Keratinocyte (primary cell): ENCODE results near the gene METTL22. TPM values are rescaled to one million over a fixed set of nuclear protein-coding genes. Genes with fewer than 3 reads are reported as not detected.

Experiments
- DNase-seq: peaks from one replicate; pipeline ENCODE4 v3.0.0-alpha.2; 2011; ENCODE audit warnings: low read depth, missing footprints, low spot score
- FAIRE-seq: peaks from 2 replicates; lab custom pipeline; 2011; peaks lifted over from hg19 to GRCh38; lab: Jason Lieb, UNC
- H2AFZ ChIP-seq: 2 replicates; pipeline ENCODE4 v1.6.0; 2012; ENCODE audit warnings: low read length, control low read depth, inconsistent platforms; ENCODE audit not compliant: control insufficient read depth
- H3K27ac ChIP-seq: 2 replicates; pipeline ENCODE4 v1.5.1; 2011; ENCODE audit warnings: low read length; ENCODE audit not compliant: control insufficient read depth, insufficient read depth
- H3K27me3 ChIP-seq: 3 replicates; pipeline ENCODE4 v1.6.0; 2011; ENCODE audit warnings: low read length; ENCODE audit not compliant: control insufficient read depth, insufficient read depth; ENCODE audit errors: extremely low read depth
- H3K36me3 ChIP-seq, 2 experiments: 2 replicates in 1 of 2; 3 replicates in 1 of 2; pipeline ENCODE4 v1.5.1; 2011; ENCODE audit warnings: low read length in 2 of 2, mild to moderate bottlenecking in 1 of 2; ENCODE audit not compliant: control insufficient read depth in 2 of 2, insufficient read depth in 2 of 2; ENCODE audit errors: extremely low read depth in 1 of 2
- H3K4me1 ChIP-seq: 3 replicates; pipeline ENCODE4 v1.5.1; 2011; ENCODE audit warnings: low read length; ENCODE audit not compliant: control insufficient read depth, insufficient read depth; ENCODE audit errors: extremely low read depth
- H3K4me2 ChIP-seq: 3 replicates; pipeline ENCODE4 v1.6.0; 2011; ENCODE audit warnings: low read depth, low read length; ENCODE audit not compliant: control insufficient read depth, insufficient read depth; ENCODE audit errors: extremely low read depth
- H3K4me3 ChIP-seq, 3 experiments: fragments of 200-600 bp in 1 of 3; sonication (generic) in 1 of 3; 2 replicates in 2 of 3; 3 replicates in 1 of 3; pipeline ENCODE4 v1.5.1; 2011 to 2016; ENCODE audit warnings: low read length in 3 of 3, mild to moderate bottlenecking in 3 of 3, control low read depth in 2 of 3, inconsistent platforms in 1 of 3, low read depth in 1 of 3, mixed read lengths in 1 of 3, mixed run types in 1 of 3, moderate library complexity in 1 of 3; ENCODE audit not compliant: control insufficient read depth in 2 of 3, insufficient read depth in 2 of 3; ENCODE audit errors: extremely low read depth in 1 of 3
- H3K79me2 ChIP-seq: 2 replicates; pipeline ENCODE4 v1.6.0; 2012; ENCODE audit warnings: low read length; ENCODE audit not compliant: control insufficient read depth, insufficient read depth
- H3K9ac ChIP-seq: 3 replicates; pipeline ENCODE4 v1.6.0; 2011; ENCODE audit warnings: low read length; ENCODE audit not compliant: control insufficient read depth, insufficient read depth; ENCODE audit errors: extremely low read depth
- H3K9me1 ChIP-seq: 3 replicates; pipeline ENCODE4 v1.6.0; 2011; ENCODE audit warnings: low read length; ENCODE audit not compliant: control insufficient read depth, insufficient read depth; ENCODE audit errors: extremely low read depth
- H3K9me3 ChIP-seq: 2 replicates; pipeline ENCODE4 v1.5.1; 2012; ENCODE audit warnings: low read depth, low read length; ENCODE audit not compliant: control insufficient read depth
- H4K20me1 ChIP-seq: 3 replicates; pipeline ENCODE4 v1.6.0; 2011; ENCODE audit warnings: low read length; ENCODE audit not compliant: control insufficient read depth, insufficient read depth; ENCODE audit errors: extremely low read depth
- CTCF ChIP-seq, 3 experiments: IDR thresholded peaks in 1 of 3; conservative IDR thresholded peaks in 1 of 3; optimal IDR thresholded peaks in 1 of 3; 2 replicates in 2 of 3; 3 replicates in 1 of 3; pipeline versions ENCODE3 to v1.5.1; 2011; ENCODE audit warnings: low read length in 3 of 3, mild to moderate bottlenecking in 3 of 3, moderate library complexity in 2 of 3, control low read depth in 1 of 3, inconsistent platforms in 1 of 3; ENCODE audit not compliant: insufficient read depth in 2 of 3; ENCODE audit errors: extremely low read depth in 1 of 3
- EZH2 ChIP-seq: IDR thresholded peaks from one replicate; pipeline ENCODE4 v1.6.1; 2012; ENCODE audit warnings: inconsistent platforms, mild to moderate bottlenecking, low read length, moderate library complexity
- dilution Hi-C: fragments of 300-500 bp; cut with MboI; formaldehyde crosslinking; loops from one replicate; pipeline ENCODE4 v1.7.0; 2020; ENCODE audit warnings: low sequenced_read_pairs; ENCODE audit not compliant: extremely low pct_ligation_motif_present
- polyA plus RNA-seq, 5 experiments: library from polyadenylated mRNA; depleted of rRNA in 3 of 5; stranded (reverse) in 3 of 5; stranded (forward) in 1 of 5; unstranded in 1 of 5; fragments of >200 nt; gene quantifications; 1 replicate in 1 of 5; 2 replicates in 3 of 5; 3 replicates in 1 of 5; pipeline versions ENCODE4 v1.2.1 to v1.2.3, GENCODE V29; 2011 to 2012; ENCODE audit warnings: missing spikeins in 2 of 5, low read depth in 1 of 5, low replicate concordance in 1 of 5

METTL22 gene
- polyA plus RNA-seq, 1 donor (not counting 4 experiments of a cell fraction or from before 2014, with no cell fraction given), result 31.1 TPM

- TF ChIP-seq EZH2, result no peak
- no peak for TF ChIP-seq CTCF (optimal IDR thresholded peaks at IDR 0.05 in 1 of 3, IDR thresholded peaks at IDR 0.05 in 1 of 3, conservative IDR thresholded peaks at IDR 0.05 in 1 of 3; ENCODE audit: extremely low read depth in 1 of 3, insufficient read depth in 2 of 3, low read length in 3 of 3)
- no peaks in the 10 kb centered on the region for H4K20me1 ChIP-seq
- H3K9me3 ChIP-seq, result no peaks in the 10 kb centered on the region
- H3K27ac ChIP-seq, result no peak overlapping the region
- no peaks in the 10 kb centered on the region for H3K36me3 ChIP-seq
- H3K4me2 ChIP-seq, result no peak overlapping the region
- no peaks in the 10 kb centered on the region for H3K79me2 ChIP-seq
- H3K9ac ChIP-seq, result no peak overlapping the region
- DNase-seq (no peak), FAIRE-seq (no peak)
- H3K4me1 ChIP-seq, result peaks cover 15% of the 10 kb centered on the region
- no peak overlapping the region for H3K4me3 ChIP-seq
- no peaks in the 10 kb centered on the region for H3K27me3 ChIP-seq
- no peak overlapping the region for H2AFZ ChIP-seq
- dilution Hi-C loops, result no loop called here
- no peaks in the 10 kb centered on the region for H3K9me1 ChIP-seq
Observed at GRCh38 chr16:8614435-8615029, 7.0 kb upstream of the METTL22 start.

- Histone ChIP-seq H3K27ac (peak overlapping the region; percentile 99), H3K4me3 (no peak overlapping the region), H2AFZ (peak overlapping the region; percentile 68), H3K27me3 (no peaks in the 10 kb centered on the region), H3K4me2 (peak overlapping the region; percentile 85), H3K9me3 (no peaks in the 10 kb centered on the region), H3K79me2 (peaks cover 31% of the 10 kb centered on the region), H3K9ac (peak overlapping the region; percentile 100), H3K9me1 (no peaks in the 10 kb centered on the region), H3K4me1 (peaks cover 36% of the 10 kb centered on the region), H3K36me3 (peaks cover 0 to 9% of the 10 kb centered on the region in 2 experiments), H4K20me1 (peaks cover 3% of the 10 kb centered on the region)
- no peak for DNase-seq
- no peak for FAIRE-seq
- dilution Hi-C loops, result no loop called here
- no peak for TF ChIP-seq EZH2
- no peak for TF ChIP-seq CTCF (optimal IDR thresholded peaks at IDR 0.05 in 1 of 3, IDR thresholded peaks at IDR 0.05 in 1 of 3, conservative IDR thresholded peaks at IDR 0.05 in 1 of 3; ENCODE audit: extremely low read depth in 1 of 3, insufficient read depth in 2 of 3, low read length in 3 of 3)
Observed at GRCh38 chr16:8619671-8620370, 1.7 kb upstream of the METTL22 start.
